ENCODE data around the gene NDE1. TPM values are rescaled to one million over a fixed set of nuclear protein-coding genes. Genes with fewer than 3 reads are reported as not detected.
A peak's percentile ranks its signal among the peaks of the same experiment; 100 is the strongest.
"Not testable (repeated sequence)": the region's sequence is repeated elsewhere in the genome, so short reads cannot be mapped to it uniquely, and the experiment has no call there.

NDE1 gene
- total and polyA plus RNA-seq, 5 donors from 2014 or later: 32.5 to 146 (median 43.1) TPM

DNA sequence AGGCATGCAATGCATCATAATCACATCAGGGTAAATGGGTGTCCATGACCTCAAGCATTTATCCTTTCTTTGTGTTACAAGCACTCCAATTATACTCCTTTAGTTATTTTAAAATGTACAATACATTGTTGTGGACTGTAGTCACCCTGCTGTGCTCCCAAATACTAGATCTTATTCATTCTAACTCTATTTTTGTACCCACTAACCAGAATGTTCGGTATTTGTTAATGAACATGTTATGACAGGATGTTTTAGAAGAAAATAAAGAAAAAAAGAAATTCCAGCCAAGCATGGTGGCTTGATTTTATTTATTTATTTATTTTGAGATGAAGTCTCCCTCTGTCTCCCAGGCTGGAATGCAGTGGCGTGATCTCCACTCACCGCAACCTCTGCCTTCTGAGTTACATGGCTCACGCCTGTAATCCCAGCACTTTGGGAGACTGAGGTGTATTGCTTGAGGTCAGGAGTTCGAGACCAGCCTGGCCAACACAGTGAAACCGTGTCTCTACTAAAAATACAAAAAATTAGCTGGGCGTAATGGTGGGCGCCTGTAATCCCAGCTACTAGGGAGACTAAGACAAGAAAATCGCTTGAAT lies 1.8 kb upstream of the NDE1 start:
- ATAC-seq (ENCODE audit: low read depth in 2 of 2): no peak
- peak overlapping the region in 1 of 4 donors; percentile 53 for H3K4me3 Mint-ChIP-seq
- H3K36me3 Mint-ChIP-seq: peaks cover 5% of the 10 kb centered on the region
- H3K4me1 Mint-ChIP-seq: peaks cover 8 to 46% (median 21%) of the 10 kb centered on the region in 4 donors
- peaks cover 0 to 1% (median 0%) of the 10 kb centered on the region in 7 donors for H3K9me3 Mint-ChIP-seq
- Histone ChIP-seq H3K9me3 (ENCODE audit: control insufficient read depth in 2 of 2, low read length in 2 of 2) (no peaks in the 10 kb centered on the region), H3K36me3 (ENCODE audit: control insufficient read depth, insufficient read depth, low read length) (peaks cover 5% of the 10 kb centered on the region), H3K4me1 (ENCODE audit: control insufficient read depth, insufficient read depth, low read length, poor library complexity, severe bottlenecking) (peaks cover 41% of the 10 kb centered on the region), H3K27ac (ENCODE audit: insufficient read depth, low read length, poor library complexity, severe bottlenecking) (no peak overlapping the region), H3K27me3 (ENCODE audit: control insufficient read depth, insufficient read depth, low read length) (no peaks in the 10 kb centered on the region), H3K4me3 (ENCODE audit: low read depth, low read length) (no peak overlapping the region)
- H3K27me3 Mint-ChIP-seq: peaks cover 3% of the 10 kb centered on the region
- H3K27ac Mint-ChIP-seq: no peak overlapping the region
- DNase-seq: no peak

- H3K27me3 ChIP-seq (ENCODE audit: control insufficient read depth, insufficient read depth, low read length); H3K27me3 Mint-ChIP-seq; DNase-seq; H3K9me3 ChIP-seq (ENCODE audit: control insufficient read depth in 2 of 2, low read length in 2 of 2); ATAC-seq (ENCODE audit: low read depth in 2 of 2); H3K9me3 Mint-ChIP-seq; H3K36me3 Mint-ChIP-seq: not testable (repeated sequence)
- H3K4me1 Mint-ChIP-seq: peaks cover 1 to 48% (median 16%) of the 10 kb centered on the region in 4 donors
- H3K27ac Mint-ChIP-seq: peak overlapping the region; percentile 58 to 89 (median 75)
- H3K4me3 Mint-ChIP-seq: peak overlapping the region; percentile 90 to 96 (median 92)
- Histone ChIP-seq H3K27ac (ENCODE audit: insufficient read depth, low read length, poor library complexity, severe bottlenecking) (peak overlapping the region; percentile 91), H3K36me3 (ENCODE audit: control insufficient read depth, insufficient read depth, low read length) (peaks cover 10% of the 10 kb centered on the region), H3K4me3 (ENCODE audit: low read depth, low read length) (peak overlapping the region; percentile 49), H3K4me1 (ENCODE audit: control insufficient read depth, insufficient read depth, low read length, poor library complexity, severe bottlenecking) (peaks cover 42% of the 10 kb centered on the region)
These were observed 734 bp upstream of the NDE1 start for GRCh38 chr16:15649311-15649710.

- DNase-seq: no peak
- Histone ChIP-seq H3K36me3 (ENCODE audit: control insufficient read depth, insufficient read depth, low read length) (peaks cover 12% of the 10 kb centered on the region), H3K4me3 (ENCODE audit: low read depth, low read length) (peak overlapping the region; percentile 49), H3K9me3 (ENCODE audit: control insufficient read depth in 2 of 2, low read length in 2 of 2) (no peaks in the 10 kb centered on the region), H3K4me1 (ENCODE audit: control insufficient read depth, insufficient read depth, low read length, poor library complexity, severe bottlenecking) (peaks cover 42% of the 10 kb centered on the region), H3K27ac (ENCODE audit: insufficient read depth, low read length, poor library complexity, severe bottlenecking) (peak overlapping the region; percentile 91), H3K27me3 (ENCODE audit: control insufficient read depth, insufficient read depth, low read length) (no peaks in the 10 kb centered on the region)
- Mint-ChIP-seq H3K4me3 (peak overlapping the region; percentile 90 to 96 (median 92)), H3K36me3 (peaks cover 5% of the 10 kb centered on the region), H3K27me3 (no peaks in the 10 kb centered on the region), H3K9me3 (peaks cover 0 to 1% (median 0%) of the 10 kb centered on the region in 7 donors), H3K4me1 (peaks cover 0 to 49% (median 17%) of the 10 kb centered on the region in 4 donors), H3K27ac (peak overlapping the region; percentile 58 to 89 (median 75))
- ATAC-seq (ENCODE audit: low read depth in 2 of 2): no peak
These were observed 372 bp upstream of the NDE1 start for GRCh38 chr16:15649727-15650018.

- peak overlapping the region; percentile 97 to 100 (median 97) for H3K27ac Mint-ChIP-seq
- peak overlapping the region; percentile 91 for H3K27ac ChIP-seq (ENCODE audit: insufficient read depth, low read length, poor library complexity, severe bottlenecking)
- H3K4me1 ChIP-seq (ENCODE audit: control insufficient read depth, insufficient read depth, low read length, poor library complexity, severe bottlenecking): peaks cover 42% of the 10 kb centered on the region
- peak in 1 of 2 donors; percentile 16 for ATAC-seq (ENCODE audit: low read depth in 2 of 2)
- H3K4me3 Mint-ChIP-seq: peak overlapping the region; percentile 96 to 99 (median 98)
- H3K9me3 Mint-ChIP-seq: peaks cover 0 to 1% (median 0%) of the 10 kb centered on the region in 7 donors
- H3K27me3 ChIP-seq (ENCODE audit: control insufficient read depth, insufficient read depth, low read length): no peaks in the 10 kb centered on the region
- H3K4me3 ChIP-seq (ENCODE audit: low read depth, low read length): peak overlapping the region; percentile 89
- H3K36me3 Mint-ChIP-seq: peaks cover 5% of the 10 kb centered on the region
- peak; percentile 21 to 41 (median 22) for DNase-seq
- H3K36me3 ChIP-seq (ENCODE audit: control insufficient read depth, insufficient read depth, low read length): peaks cover 19% of the 10 kb centered on the region
- H3K4me1 Mint-ChIP-seq: peaks cover 0 to 52% (median 20%) of the 10 kb centered on the region in 4 donors
- no peaks in the 10 kb centered on the region for H3K27me3 Mint-ChIP-seq
- H3K9me3 ChIP-seq (ENCODE audit: control insufficient read depth in 2 of 2, low read length in 2 of 2): no peaks in the 10 kb centered on the region
These were observed 690 bp downstream of the NDE1 start for GRCh38 chr16:15650698-15651171.

- Mint-ChIP-seq H3K27me3 (no peaks in the 10 kb centered on the region), H3K9me3 (peaks cover 0 to 1% (median 0%) of the 10 kb centered on the region in 7 donors), H3K27ac (peak overlapping the region in 2 of 3 donors; percentile 78 to 97), H3K36me3 (peaks cover 9% of the 10 kb centered on the region), H3K4me3 (peak overlapping the region; percentile 75 to 99 (median 98)), H3K4me1 (peaks cover 2 to 67% (median 32%) of the 10 kb centered on the region in 4 donors)
- H3K4me3 ChIP-seq (ENCODE audit: low read depth, low read length): peak overlapping the region; percentile 69
- no peaks in the 10 kb centered on the region for H3K9me3 ChIP-seq (ENCODE audit: control insufficient read depth in 2 of 2, low read length in 2 of 2)
- H3K4me1 ChIP-seq (ENCODE audit: control insufficient read depth, insufficient read depth, low read length, poor library complexity, severe bottlenecking): peaks cover 42% of the 10 kb centered on the region
- DNase-seq (no peak), ATAC-seq (ENCODE audit: low read depth in 2 of 2) (no peak)
- no peaks in the 10 kb centered on the region for H3K27me3 ChIP-seq (ENCODE audit: control insufficient read depth, insufficient read depth, low read length)
- H3K36me3 ChIP-seq (ENCODE audit: control insufficient read depth, insufficient read depth, low read length): peaks cover 19% of the 10 kb centered on the region
- peak overlapping the region; percentile 91 for H3K27ac ChIP-seq (ENCODE audit: insufficient read depth, low read length, poor library complexity, severe bottlenecking)
These were observed 2.4 kb downstream of the NDE1 start for GRCh38 chr16:15652293-15653001.

DNA sequence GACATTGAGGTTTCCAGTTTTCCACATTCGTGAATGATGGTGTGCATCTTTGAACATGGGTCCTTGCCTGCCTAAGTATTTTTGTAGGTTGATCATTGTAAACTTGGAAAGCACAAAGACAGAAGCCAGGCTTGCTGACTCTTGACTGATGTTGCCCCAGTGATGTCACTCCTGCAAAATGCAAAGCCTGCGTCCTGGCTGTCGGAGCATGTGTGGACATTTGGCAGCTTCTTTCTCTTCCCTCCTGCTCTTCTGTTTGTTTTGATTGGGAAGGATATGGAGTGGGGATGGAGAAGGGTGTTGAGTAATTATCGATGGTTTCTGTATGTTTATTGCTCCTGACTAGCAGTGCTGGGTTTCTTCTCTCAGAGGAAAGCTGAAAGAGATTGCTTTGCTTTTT lies 3.2 kb downstream of the NDE1 start:
- no peaks in the 10 kb centered on the region for H3K27me3 ChIP-seq (ENCODE audit: control insufficient read depth, insufficient read depth, low read length)
- peaks cover 42% of the 10 kb centered on the region for H3K4me1 ChIP-seq (ENCODE audit: control insufficient read depth, insufficient read depth, low read length, poor library complexity, severe bottlenecking)
- Mint-ChIP-seq H3K27me3 (no peaks in the 10 kb centered on the region), H3K4me3 (peak overlapping the region; percentile 75 to 99 (median 98)), H3K36me3 (peaks cover 9% of the 10 kb centered on the region), H3K27ac (peak overlapping the region; percentile 74 to 97 (median 77)), H3K9me3 (peaks cover 0 to 1% (median 0%) of the 10 kb centered on the region in 7 donors), H3K4me1 (peaks cover 6 to 75% (median 37%) of the 10 kb centered on the region in 4 donors)
- peaks cover 19% of the 10 kb centered on the region for H3K36me3 ChIP-seq (ENCODE audit: control insufficient read depth, insufficient read depth, low read length)
- peak overlapping the region; percentile 69 for H3K4me3 ChIP-seq (ENCODE audit: low read depth, low read length)
- ATAC-seq (ENCODE audit: low read depth in 2 of 2) (no peak), DNase-seq (no peak)
- no peaks in the 10 kb centered on the region for H3K9me3 ChIP-seq (ENCODE audit: control insufficient read depth in 2 of 2, low read length in 2 of 2)
- H3K27ac ChIP-seq (ENCODE audit: insufficient read depth, low read length, poor library complexity, severe bottlenecking): no peak overlapping the region

- Mint-ChIP-seq H3K4me3 (peak overlapping the region in 1 of 4 donors; percentile 20), H3K27ac (no peak overlapping the region), H3K9me3 (peaks cover 0 to 2% (median 0%) of the 10 kb centered on the region in 7 donors), H3K4me1 (peaks cover 13 to 81% (median 46%) of the 10 kb centered on the region in 4 donors), H3K36me3 (peaks cover 9% of the 10 kb centered on the region), H3K27me3 (no peaks in the 10 kb centered on the region)
- Histone ChIP-seq H3K4me3 (ENCODE audit: low read depth, low read length) (no peak overlapping the region), H3K9me3 (ENCODE audit: control insufficient read depth in 2 of 2, low read length in 2 of 2) (no peaks in the 10 kb centered on the region), H3K27me3 (ENCODE audit: control insufficient read depth, insufficient read depth, low read length) (no peaks in the 10 kb centered on the region), H3K36me3 (ENCODE audit: control insufficient read depth, insufficient read depth, low read length) (peaks cover 19% of the 10 kb centered on the region), H3K4me1 (ENCODE audit: control insufficient read depth, insufficient read depth, low read length, poor library complexity, severe bottlenecking) (peaks cover 49% of the 10 kb centered on the region), H3K27ac (ENCODE audit: insufficient read depth, low read length, poor library complexity, severe bottlenecking) (no peak overlapping the region)
- DNase-seq (no peak), ATAC-seq (ENCODE audit: low read depth in 2 of 2) (no peak)
These were observed 4.5 kb downstream of the NDE1 start for GRCh38 chr16:15654591-15654990.
